ENCODE results near the gene RNF182.
"Not testable (repeated sequence)": the region's sequence is repeated elsewhere in the genome, so short reads cannot be mapped to it uniquely, and the experiment has no call there.

Gene RNF182

DNA sequence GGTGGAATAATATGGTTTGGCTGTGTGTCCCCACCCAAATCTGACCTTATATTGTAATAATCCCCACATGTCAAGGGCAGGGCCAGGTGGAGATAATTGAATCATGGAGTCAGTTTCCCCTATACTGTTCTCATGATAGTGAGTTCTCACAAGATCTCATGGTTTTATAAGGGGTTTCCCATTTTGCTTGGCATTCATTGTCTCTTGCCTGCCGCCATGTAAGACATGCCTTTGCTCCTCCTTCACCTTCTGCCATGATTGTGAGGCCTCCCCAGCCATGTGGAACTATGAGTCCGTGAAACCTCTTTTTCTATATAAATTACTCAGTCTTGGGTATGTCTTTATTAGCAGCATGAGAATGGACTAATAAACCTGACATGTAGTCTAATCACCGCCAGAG is 48.7 kb downstream of the RNF182 start:
- H3K36me3 ChIP-seq (ENCODE audit: control insufficient read depth, low read depth, low read length); H3K4me3 ChIP-seq (ENCODE audit: low read length); H3K9ac ChIP-seq (ENCODE audit: low read length); H3K4me1 ChIP-seq (ENCODE audit: control insufficient read depth, low read depth, low read length); H3K27me3 ChIP-seq (ENCODE audit: control insufficient read depth, insufficient read depth, low read length); H3K9me3 ChIP-seq (ENCODE audit: control insufficient read depth, low read depth, low read length); H3K27ac ChIP-seq (ENCODE audit: low read length): not testable (repeated sequence)

GRCh38 chr6:13978102-13978640 is 53.4 kb downstream of the RNF182 start:
- Histone ChIP-seq H3K27ac (ENCODE audit: low read length) (no peak overlapping the region), H3K4me1 (ENCODE audit: control insufficient read depth, low read depth, low read length) (peaks cover 8% of the 10 kb centered on the region), H3K4me3 (ENCODE audit: low read length) (no peak overlapping the region), H3K9me3 (ENCODE audit: control insufficient read depth, low read depth, low read length) (peaks cover 4% of the 10 kb centered on the region), H3K36me3 (ENCODE audit: control insufficient read depth, low read depth, low read length) (no peaks in the 10 kb centered on the region), H3K27me3 (ENCODE audit: control insufficient read depth, insufficient read depth, low read length) (no peaks in the 10 kb centered on the region), H3K9ac (ENCODE audit: low read length) (no peak overlapping the region)

- no peak overlapping the region for H3K4me3 ChIP-seq (ENCODE audit: low read length)
- no peak overlapping the region for H3K27ac ChIP-seq (ENCODE audit: low read length)
- H3K36me3 ChIP-seq (ENCODE audit: control insufficient read depth, low read depth, low read length) = no peaks in the 10 kb centered on the region
- H3K9ac ChIP-seq (ENCODE audit: low read length) = no peak overlapping the region
- H3K4me1 ChIP-seq (ENCODE audit: control insufficient read depth, low read depth, low read length) = peaks cover 8% of the 10 kb centered on the region
- peaks cover under 1% of the 10 kb centered on the region for H3K9me3 ChIP-seq (ENCODE audit: control insufficient read depth, low read depth, low read length)
- no peaks in the 10 kb centered on the region for H3K27me3 ChIP-seq (ENCODE audit: control insufficient read depth, insufficient read depth, low read length)
Measured at GRCh38 chr6:13978787-13979186, 54.0 kb downstream of the RNF182 start.

GRCh38 chr6:13979284-13980171 is 54.8 kb downstream of the RNF182 start:
- H3K4me1 ChIP-seq (ENCODE audit: control insufficient read depth, low read depth, low read length) = peaks cover 8% of the 10 kb centered on the region
- H3K36me3 ChIP-seq (ENCODE audit: control insufficient read depth, low read depth, low read length) = no peaks in the 10 kb centered on the region
- no peak overlapping the region for H3K4me3 ChIP-seq (ENCODE audit: low read length)
- no peak overlapping the region for H3K27ac ChIP-seq (ENCODE audit: low read length)
- no peaks in the 10 kb centered on the region for H3K27me3 ChIP-seq (ENCODE audit: control insufficient read depth, insufficient read depth, low read length)
- no peaks in the 10 kb centered on the region for H3K9me3 ChIP-seq (ENCODE audit: control insufficient read depth, low read depth, low read length)
- H3K9ac ChIP-seq (ENCODE audit: low read length) = no peak overlapping the region

GRCh38 chr6:13980534-13980933 is 55.8 kb downstream of the RNF182 start:
- no peak overlapping the region for H3K9ac ChIP-seq (ENCODE audit: low read length)
- H3K4me3 ChIP-seq (ENCODE audit: low read length) = no peak overlapping the region
- no peaks in the 10 kb centered on the region for H3K27me3 ChIP-seq (ENCODE audit: control insufficient read depth, insufficient read depth, low read length)
- no peak overlapping the region for H3K27ac ChIP-seq (ENCODE audit: low read length)
- H3K9me3 ChIP-seq (ENCODE audit: control insufficient read depth, low read depth, low read length) = no peaks in the 10 kb centered on the region
- H3K36me3 ChIP-seq (ENCODE audit: control insufficient read depth, low read depth, low read length) = no peaks in the 10 kb centered on the region
- peaks cover 8% of the 10 kb centered on the region for H3K4me1 ChIP-seq (ENCODE audit: control insufficient read depth, low read depth, low read length)

DNA sequence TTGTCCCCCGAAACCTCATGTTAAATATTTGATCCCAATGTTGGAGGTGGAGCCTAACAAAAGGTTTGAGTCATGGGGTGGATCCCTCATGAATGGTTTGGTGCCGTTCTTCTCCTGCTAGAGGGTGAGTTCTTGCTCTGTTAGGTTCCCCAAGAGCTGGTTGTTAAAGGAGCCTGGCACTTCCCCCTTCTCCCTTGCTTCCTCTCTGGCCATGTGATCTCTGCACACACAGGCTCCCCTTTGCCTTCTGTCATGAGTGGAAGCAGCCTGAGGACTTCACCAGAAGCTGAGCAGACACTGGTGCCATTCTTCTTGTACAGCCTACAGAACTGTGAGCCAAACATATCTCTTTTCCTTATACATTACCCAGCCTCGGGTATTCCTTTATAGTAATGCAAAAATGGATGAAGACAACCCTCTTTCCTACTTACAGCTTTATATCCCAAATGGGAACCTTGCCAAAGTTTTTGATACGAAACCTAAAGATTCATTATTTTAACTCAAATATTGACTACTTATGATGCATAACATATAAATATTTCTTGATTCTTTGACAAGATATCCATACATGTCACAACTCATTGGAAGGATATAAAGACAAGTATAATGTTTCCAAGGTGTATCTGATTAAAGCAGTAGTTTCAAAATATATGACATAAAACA is 61.0 kb downstream of the RNF182 start:
- Histone ChIP-seq H3K9ac (ENCODE audit: low read length) (no peak overlapping the region), H3K27ac (ENCODE audit: low read length) (no peak overlapping the region), H3K36me3 (ENCODE audit: control insufficient read depth, low read depth, low read length) (no peaks in the 10 kb centered on the region), H3K4me1 (ENCODE audit: control insufficient read depth, low read depth, low read length) (peaks cover 1% of the 10 kb centered on the region), H3K27me3 (ENCODE audit: control insufficient read depth, insufficient read depth, low read length) (no peaks in the 10 kb centered on the region), H3K4me3 (ENCODE audit: low read length) (no peak overlapping the region), H3K9me3 (ENCODE audit: control insufficient read depth, low read depth, low read length) (no peaks in the 10 kb centered on the region)

- no peak overlapping the region for H3K4me3 ChIP-seq (ENCODE audit: low read length)
- no peaks in the 10 kb centered on the region for H3K9me3 ChIP-seq (ENCODE audit: control insufficient read depth, low read depth, low read length)
- H3K27me3 ChIP-seq (ENCODE audit: control insufficient read depth, insufficient read depth, low read length) = no peaks in the 10 kb centered on the region
- no peaks in the 10 kb centered on the region for H3K36me3 ChIP-seq (ENCODE audit: control insufficient read depth, low read depth, low read length)
- H3K4me1 ChIP-seq (ENCODE audit: control insufficient read depth, low read depth, low read length) = no peaks in the 10 kb centered on the region
- H3K27ac ChIP-seq (ENCODE audit: low read length) = no peak overlapping the region
- no peak overlapping the region for H3K9ac ChIP-seq (ENCODE audit: low read length)
Measured at GRCh38 chr6:13986700-13987399, 62.1 kb downstream of the RNF182 start.

GRCh38 chr6:13987400-13987865 is 62.7 kb downstream of the RNF182 start:
- no peaks in the 10 kb centered on the region for H3K27me3 ChIP-seq (ENCODE audit: control insufficient read depth, insufficient read depth, low read length)
- H3K27ac ChIP-seq (ENCODE audit: low read length) = no peak overlapping the region
- no peaks in the 10 kb centered on the region for H3K4me1 ChIP-seq (ENCODE audit: control insufficient read depth, low read depth, low read length)
- no peak overlapping the region for H3K4me3 ChIP-seq (ENCODE audit: low read length)
- H3K9me3 ChIP-seq (ENCODE audit: control insufficient read depth, low read depth, low read length) = no peaks in the 10 kb centered on the region
- H3K36me3 ChIP-seq (ENCODE audit: control insufficient read depth, low read depth, low read length) = no peaks in the 10 kb centered on the region
- no peak overlapping the region for H3K9ac ChIP-seq (ENCODE audit: low read length)

GRCh38 chr6:13988049-13988738 is 63.4 kb downstream of the RNF182 start:
- H3K9me3 ChIP-seq (ENCODE audit: control insufficient read depth, low read depth, low read length) = no peaks in the 10 kb centered on the region
- no peaks in the 10 kb centered on the region for H3K4me1 ChIP-seq (ENCODE audit: control insufficient read depth, low read depth, low read length)
- H3K9ac ChIP-seq (ENCODE audit: low read length) = no peak overlapping the region
- no peak overlapping the region for H3K4me3 ChIP-seq (ENCODE audit: low read length)
- no peaks in the 10 kb centered on the region for H3K36me3 ChIP-seq (ENCODE audit: control insufficient read depth, low read depth, low read length)
- no peaks in the 10 kb centered on the region for H3K27me3 ChIP-seq (ENCODE audit: control insufficient read depth, insufficient read depth, low read length)
- H3K27ac ChIP-seq (ENCODE audit: low read length) = no peak overlapping the region

- H3K27me3 ChIP-seq (ENCODE audit: control insufficient read depth, insufficient read depth, low read length) = no peaks in the 10 kb centered on the region
- H3K36me3 ChIP-seq (ENCODE audit: control insufficient read depth, low read depth, low read length) = no peaks in the 10 kb centered on the region
- H3K27ac ChIP-seq (ENCODE audit: low read length) = no peak overlapping the region
- H3K9me3 ChIP-seq (ENCODE audit: control insufficient read depth, low read depth, low read length) = no peaks in the 10 kb centered on the region
- no peak overlapping the region for H3K4me3 ChIP-seq (ENCODE audit: low read length)
- H3K4me1 ChIP-seq (ENCODE audit: control insufficient read depth, low read depth, low read length) = no peaks in the 10 kb centered on the region
- H3K9ac ChIP-seq (ENCODE audit: low read length) = no peak overlapping the region
Measured at GRCh38 chr6:13988908-13989307, 64.2 kb downstream of the RNF182 start.

Measured in iPS-18a (cell line).